SK-N-SH treated with all-trans-retinoic acid at 6 μM for 48 hours (cell line): Measurements from ENCODE around the gene TASOR2.

ENCODE experiments used
- ATAC-seq: fragments of 200-7000 bp; cut with Tn5 transposase; 3 replicates; pipeline ENCODE4 v1.9.1; 2020; ENCODE audit warnings: mild to moderate bottlenecking, moderate library complexity
- ARNTL ChIP-seq: fragments of 450-650 bp; formaldehyde crosslinking; IDR thresholded peaks from 2 replicates; pipeline ENCODE4 v1.5.0; 2020; ENCODE audit warnings: low read depth, mild to moderate bottlenecking, moderate library complexity, borderline replicate concordance
- CREB5 ChIP-seq: fragments of 250-450 bp; sonication (Bioruptor Pico); IDR thresholded peaks from 2 replicates; pipeline ENCODE4 v1.5.1; 2020; ENCODE audit warnings: low read depth, mild to moderate bottlenecking, moderate library complexity
- CSDC2 ChIP-seq: fragments of 250-450 bp; sonication (Bioruptor Pico); IDR thresholded peaks from 2 replicates; pipeline ENCODE4 v1.5.0; 2020; ENCODE audit warnings: mild to moderate bottlenecking, moderate library complexity
- GLIS3 ChIP-seq: fragments of 250-450 bp; sonication (Bioruptor Pico); IDR thresholded peaks from 2 replicates; pipeline ENCODE4 v1.5.0; 2020; ENCODE audit warnings: mild to moderate bottlenecking, moderate library complexity
- ISL1 ChIP-seq: fragments of 250-450 bp; sonication (Bioruptor Pico); IDR thresholded peaks from 2 replicates; pipeline ENCODE4 v2.1.2; 2022; ENCODE audit warnings: mild to moderate bottlenecking, moderate library complexity
- OSR1 ChIP-seq: fragments of 250-450 bp; sonication (Bioruptor Pico); IDR thresholded peaks from 2 replicates; pipeline ENCODE4 v1.8.0; 2022; ENCODE audit warnings: moderate library complexity, mild to moderate bottlenecking, inconsistent platforms
- PATZ1 ChIP-seq: fragments of 250-450 bp; sonication (Bioruptor Pico); IDR thresholded peaks from 2 replicates; pipeline ENCODE4 v1.8.0; 2020; ENCODE audit warnings: mild to moderate bottlenecking, moderate library complexity, borderline replicate concordance
- PPARA ChIP-seq: fragments of 250-450 bp; sonication (Bioruptor Pico); IDR thresholded peaks from 2 replicates; pipeline ENCODE4 v1.5.0; 2020; ENCODE audit warnings: mild to moderate bottlenecking, borderline replicate concordance
- RARB ChIP-seq: fragments of 250-450 bp; sonication (Bioruptor Pico); IDR thresholded peaks from 2 replicates; pipeline ENCODE4 v1.8.0; 2021; ENCODE audit warnings: mild to moderate bottlenecking, moderate library complexity
- SNAI2 ChIP-seq: fragments of 250-450 bp; sonication (Bioruptor Pico); IDR thresholded peaks from 2 replicates; pipeline ENCODE4 v1.5.0; 2020; ENCODE audit warnings: mild to moderate bottlenecking, moderate library complexity
- TCF4 ChIP-seq: fragments of 250-450 bp; sonication (Bioruptor Pico); IDR thresholded peaks from 2 replicates; pipeline ENCODE4 v1.8.0; 2021; ENCODE audit warnings: mild to moderate bottlenecking, moderate library complexity, borderline replicate concordance
- TOX ChIP-seq: fragments of 250-450 bp; sonication (Bioruptor Pico); IDR thresholded peaks from 2 replicates; pipeline ENCODE4 v1.8.0; 2021; ENCODE audit warnings: mild to moderate bottlenecking, moderate library complexity, borderline replicate concordance
- ZFP3 ChIP-seq: fragments of 250-450 bp; sonication (Bioruptor Pico); IDR thresholded peaks from 2 replicates; pipeline ENCODE4 v1.5.0; 2020; ENCODE audit warnings: mild to moderate bottlenecking, moderate library complexity
- ZNF565 ChIP-seq: fragments of 450-650 bp; formaldehyde crosslinking; conservative IDR thresholded peaks from 2 replicates; pipeline ENCODE4 v1.5.0; 2020; ENCODE audit warnings: low read depth, mild to moderate bottlenecking, moderate library complexity
- ZNF70 ChIP-seq: fragments of 450-650 bp; formaldehyde crosslinking; IDR thresholded peaks from 2 replicates; pipeline ENCODE4 v1.5.0; 2020; ENCODE audit warnings: mild to moderate bottlenecking, moderate library complexity
- TF ChIP-seq, protein P1 (sequence below): fragments of 250-450 bp; sonication (Bioruptor Pico); IDR thresholded peaks from 2 replicates; pipeline ENCODE4 v1.8.0; 2021; ENCODE audit warnings: low read depth, mild to moderate bottlenecking, moderate library complexity, borderline replicate concordance
- TF ChIP-seq, protein P2 (sequence below): fragments of 250-450 bp; sonication (Bioruptor Pico); IDR thresholded peaks from 2 replicates; pipeline ENCODE4 v1.5.1; 2021; ENCODE audit warnings: mild to moderate bottlenecking, moderate library complexity

TASOR2 gene

GRCh38 chr10:5655121-5655520 lies 29.5 kb upstream of the TASOR2 start:
- no peak for ATAC-seq
- TF ChIP-seq ZNF565 (CRISPR knock-in tag) (no peak), PATZ1 (CRISPR knock-in tag) (no peak), TOX (CRISPR knock-in tag) (no peak), CREB5 (CRISPR knock-in tag) (no peak), GLIS3 (no peak), PPARA (CRISPR knock-in tag) (no peak), ZNF70 (CRISPR knock-in tag) (no peak), RARB (CRISPR knock-in tag) (no peak), OSR1 (CRISPR knock-in tag) (no peak)
- TF ChIP-seq, protein P1, sequence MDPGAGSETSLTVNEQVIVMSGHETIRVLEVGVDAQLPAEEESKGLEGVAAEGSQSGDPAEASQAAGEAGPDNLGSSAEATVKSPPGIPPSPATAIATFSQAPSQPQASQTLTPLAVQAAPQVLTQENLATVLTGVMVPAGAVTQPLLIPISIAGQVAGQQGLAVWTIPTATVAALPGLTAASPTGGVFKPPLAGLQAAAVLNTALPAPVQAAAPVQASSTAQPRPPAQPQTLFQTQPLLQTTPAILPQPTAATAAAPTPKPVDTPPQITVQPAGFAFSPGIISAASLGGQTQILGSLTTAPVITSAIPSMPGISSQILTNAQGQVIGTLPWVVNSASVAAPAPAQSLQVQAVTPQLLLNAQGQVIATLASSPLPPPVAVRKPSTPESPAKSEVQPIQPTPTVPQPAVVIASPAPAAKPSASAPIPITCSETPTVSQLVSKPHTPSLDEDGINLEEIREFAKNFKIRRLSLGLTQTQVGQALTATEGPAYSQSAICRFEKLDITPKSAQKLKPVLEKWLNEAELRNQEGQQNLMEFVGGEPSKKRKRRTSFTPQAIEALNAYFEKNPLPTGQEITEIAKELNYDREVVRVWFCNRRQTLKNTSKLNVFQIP (CRISPR knock-in tag), result no peak

- TF ChIP-seq PPARA (CRISPR knock-in tag) (no peak), CSDC2 (no peak), CREB5 (CRISPR knock-in tag) (no peak), TCF4 (CRISPR knock-in tag) (no peak), ARNTL (CRISPR knock-in tag) (no peak), PATZ1 (CRISPR knock-in tag) (no peak), SNAI2 (no peak), ISL1 (no peak), ZFP3 (no peak)
- TF ChIP-seq, protein P1 (CRISPR knock-in tag), result no peak
- TF ChIP-seq, protein P2, sequence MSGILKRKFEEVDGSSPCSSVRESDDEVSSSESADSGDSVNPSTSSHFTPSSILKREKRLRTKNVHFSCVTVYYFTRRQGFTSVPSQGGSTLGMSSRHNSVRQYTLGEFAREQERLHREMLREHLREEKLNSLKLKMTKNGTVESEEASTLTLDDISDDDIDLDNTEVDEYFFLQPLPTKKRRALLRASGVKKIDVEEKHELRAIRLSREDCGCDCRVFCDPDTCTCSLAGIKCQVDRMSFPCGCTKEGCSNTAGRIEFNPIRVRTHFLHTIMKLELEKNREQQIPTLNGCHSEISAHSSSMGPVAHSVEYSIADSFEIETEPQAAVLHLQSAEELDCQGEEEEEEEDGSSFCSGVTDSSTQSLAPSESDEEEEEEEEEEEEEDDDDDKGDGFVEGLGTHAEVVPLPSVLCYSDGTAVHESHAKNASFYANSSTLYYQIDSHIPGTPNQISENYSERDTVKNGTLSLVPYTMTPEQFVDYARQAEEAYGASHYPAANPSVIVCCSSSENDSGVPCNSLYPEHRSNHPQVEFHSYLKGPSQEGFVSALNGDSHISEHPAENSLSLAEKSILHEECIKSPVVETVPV, result no peak
- TF ChIP-seq, all 23 proteins: peak for 0
- ATAC-seq, result no peak
Measured at GRCh38 chr10:5656737-5657579, 27.7 kb upstream of the TASOR2 start.
